Esophagus muscularis mucosa (tissue), 4 donors: ENCODE data around the gene POU4F3. TPM values are rescaled to one million over a fixed set of nuclear protein-coding genes. Genes with fewer than 3 reads are reported as not detected.

Source experiments
- DNase-seq: peaks from one replicate; pipeline ENCODE4 v3.0.0-alpha.2; 2017; ENCODE audit errors: extremely low spot score
- H3K27ac ChIP-seq, 4 donors: fragments of 200-600 bp; sonication (generic); replicated peaks in 1 of 4; 1 replicate in 3 of 4; 2 replicates in 1 of 4; pipeline ENCODE4 v1.5.1; 2016 to 2019; ENCODE audit warnings: mild to moderate bottlenecking in 1 of 4
- H3K27me3 ChIP-seq, 4 donors: fragments of 200-600 bp; sonication (generic); one replicate each; pipeline versions ENCODE4 v1.5.1 to v1.6.0; 2016 to 2019
- H3K36me3 ChIP-seq, 4 donors: fragments of 200-600 bp; sonication (generic); one replicate each; pipeline ENCODE4 v1.5.1; 2016 to 2019
- H3K4me1 ChIP-seq, 4 donors: fragments of 200-600 bp; sonication (generic); one replicate each; pipeline ENCODE4 v1.5.1; 2016 to 2019
- H3K4me3 ChIP-seq, 4 donors: fragments of 200-600 bp; sonication (generic); 1 replicate in 2 of 4; 2 replicates in 2 of 4; pipeline ENCODE4 v1.5.1; 2016 to 2019; ENCODE audit warnings: mild to moderate bottlenecking in 4 of 4, moderate library complexity in 1 of 4
- H3K9me3 ChIP-seq, 4 donors: fragments of 200-600 bp; sonication (generic); 1 replicate in 3 of 4; 2 replicates in 1 of 4; pipeline ENCODE4 v1.5.1; 2016 to 2019
- EP300 ChIP-seq: sonication (generic); formaldehyde crosslinking; IDR thresholded peaks from one replicate; pipeline ENCODE4 v1.6.1; 2017; ENCODE audit warnings: antibody characterized with exemption
- POLR2A ChIP-seq: fragments of 450-650 bp; IDR thresholded peaks from one replicate; pipeline ENCODE4 v1.6.1; 2017; ENCODE audit warnings: antibody characterized with exemption, moderate library complexity, mild to moderate bottlenecking, low read depth
- POLR2AphosphoS5 ChIP-seq, 2 donors: sonication (generic); formaldehyde crosslinking; IDR thresholded peaks; one replicate each; pipeline ENCODE4 v1.6.1; 2017; ENCODE audit warnings: antibody characterized with exemption in 2 of 2
- WGBS: methylation state at CpG from one replicate; pipeline ENCODE4 v1.1.5; 2018; 5-methylcytosine and 5-hydroxymethylcytosine counted together
- intact Hi-C: fragments of 100-400 bp; cut with DNase I; formaldehyde crosslinking; loops from one replicate; pipeline ENCODE4 v1.15.1; 2023
- total RNA-seq, 4 donors: library from RNA; depleted of rRNA; stranded (reverse); fragments of >200 nt; gene quantifications; one replicate each; pipeline versions ENCODE4 v1.1.0 to v1.2.1, GENCODE V29; 2016
- TF ChIP-seq, protein P1 (sequence below), 3 experiments: fragments of 200-600 bp in 2 of 3; fragments of 450-650 bp in 1 of 3; sonication (generic) in 2 of 3; IDR thresholded peaks; one replicate each; pipeline ENCODE4 v1.5.1; 2017 to 2019; ENCODE audit warnings: antibody characterized with exemption in 3 of 3, mild to moderate bottlenecking in 2 of 3, moderate library complexity in 1 of 3

POU4F3 gene
- total RNA-seq, 4 donors from 2014 or later = 0.17 TPM; not detected in 2

DNA sequence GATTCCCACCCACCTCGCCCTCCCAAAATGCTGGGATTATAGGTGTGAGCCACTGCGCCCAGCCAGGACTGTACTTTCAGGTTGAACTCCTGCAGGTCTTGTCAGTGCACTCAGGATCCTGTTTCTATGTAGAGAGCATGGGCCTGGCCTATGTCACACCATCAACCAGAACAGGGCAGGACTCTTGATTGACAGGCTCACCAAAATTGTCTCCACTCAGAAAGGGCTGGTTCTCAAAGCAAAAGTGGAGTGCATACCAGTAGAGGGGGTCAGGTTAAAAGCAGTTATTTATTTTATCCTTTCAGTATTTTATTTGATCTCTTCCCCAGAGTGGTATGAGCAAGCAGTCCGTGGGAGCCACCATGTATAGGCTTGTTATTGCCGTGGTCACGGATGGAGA, 27.4 kb upstream of the POU4F3 start:
- Histone ChIP-seq H3K27me3 (no peaks in the 10 kb centered on the region), H3K4me3 (no peak overlapping the region), H3K4me1 (peaks cover 0 to 5% (median 0%) of the 10 kb centered on the region in 4 donors), H3K27ac (no peak overlapping the region), H3K36me3 (no peaks in the 10 kb centered on the region), H3K9me3 (no peaks in the 10 kb centered on the region)
- intact Hi-C loops = no loop called here
- 93% methylated on average over 5 of the region's 5 CpGs for WGBS
- no peak for TF ChIP-seq POLR2AphosphoS5 (IDR thresholded peaks at IDR 0.05)
- TF ChIP-seq EP300 = no peak
- TF ChIP-seq, protein P1, sequence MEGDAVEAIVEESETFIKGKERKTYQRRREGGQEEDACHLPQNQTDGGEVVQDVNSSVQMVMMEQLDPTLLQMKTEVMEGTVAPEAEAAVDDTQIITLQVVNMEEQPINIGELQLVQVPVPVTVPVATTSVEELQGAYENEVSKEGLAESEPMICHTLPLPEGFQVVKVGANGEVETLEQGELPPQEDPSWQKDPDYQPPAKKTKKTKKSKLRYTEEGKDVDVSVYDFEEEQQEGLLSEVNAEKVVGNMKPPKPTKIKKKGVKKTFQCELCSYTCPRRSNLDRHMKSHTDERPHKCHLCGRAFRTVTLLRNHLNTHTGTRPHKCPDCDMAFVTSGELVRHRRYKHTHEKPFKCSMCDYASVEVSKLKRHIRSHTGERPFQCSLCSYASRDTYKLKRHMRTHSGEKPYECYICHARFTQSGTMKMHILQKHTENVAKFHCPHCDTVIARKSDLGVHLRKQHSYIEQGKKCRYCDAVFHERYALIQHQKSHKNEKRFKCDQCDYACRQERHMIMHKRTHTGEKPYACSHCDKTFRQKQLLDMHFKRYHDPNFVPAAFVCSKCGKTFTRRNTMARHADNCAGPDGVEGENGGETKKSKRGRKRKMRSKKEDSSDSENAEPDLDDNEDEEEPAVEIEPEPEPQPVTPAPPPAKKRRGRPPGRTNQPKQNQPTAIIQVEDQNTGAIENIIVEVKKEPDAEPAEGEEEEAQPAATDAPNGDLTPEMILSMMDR (IDR thresholded peaks at IDR 0.05) = no peak
- no peak for TF ChIP-seq POLR2A
- no peak for DNase-seq

DNA sequence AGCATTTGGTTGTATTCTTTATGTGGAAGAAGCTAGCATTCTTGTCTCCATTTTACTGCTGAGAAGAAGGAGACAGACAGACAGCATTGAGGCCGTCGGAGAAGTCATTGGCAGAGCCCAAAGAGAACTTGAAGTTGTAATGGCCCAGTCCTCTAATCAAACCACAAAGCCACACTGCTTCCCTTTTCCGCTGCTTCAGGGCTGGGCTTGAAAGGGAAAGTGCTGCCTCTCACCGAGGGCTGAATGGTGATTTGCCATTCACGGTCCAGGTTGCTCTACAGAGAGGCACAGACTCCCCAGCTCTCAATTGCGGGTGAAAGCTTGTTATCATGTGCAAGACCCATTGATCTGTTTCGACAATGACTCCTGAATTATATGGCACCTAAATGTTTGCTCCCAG, 25.6 kb upstream of the POU4F3 start:
- Histone ChIP-seq H3K36me3 (no peaks in the 10 kb centered on the region), H3K9me3 (no peaks in the 10 kb centered on the region), H3K4me1 (peaks cover 0 to under 1% (median 0%) of the 10 kb centered on the region in 4 donors), H3K4me3 (no peak overlapping the region), H3K27ac (no peak overlapping the region), H3K27me3 (no peaks in the 10 kb centered on the region)
- 64% methylated on average over 7 of the region's 7 CpGs for WGBS
- no peak for TF ChIP-seq POLR2A
- TF ChIP-seq, protein P1 (IDR thresholded peaks at IDR 0.05) = no peak
- DNase-seq = no peak
- intact Hi-C loops = no loop called here

DNA sequence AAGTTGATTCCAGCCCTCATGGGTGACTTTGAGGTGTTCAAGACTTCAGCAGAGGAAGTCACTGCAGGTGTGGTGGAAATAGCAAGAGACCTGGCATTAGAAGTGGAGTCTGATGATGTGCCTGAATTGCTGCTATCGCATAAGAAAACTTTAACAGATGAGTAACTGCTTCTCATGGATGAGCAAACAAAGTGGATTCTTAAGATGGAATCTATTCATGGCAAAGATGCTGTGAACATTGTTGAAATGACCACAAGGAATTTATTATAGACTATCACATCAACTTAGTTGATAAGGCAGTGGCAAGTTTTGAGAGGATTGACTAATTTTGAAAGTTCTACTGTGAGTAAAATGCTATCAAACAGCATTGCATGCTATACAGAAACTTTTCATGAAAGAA, 17.1 kb upstream of the POU4F3 start:
- H3K36me3 ChIP-seq = no peaks in the 10 kb centered on the region
- no peaks in the 10 kb centered on the region for H3K4me1 ChIP-seq
- no peaks in the 10 kb centered on the region for H3K27me3 ChIP-seq
- H3K27ac ChIP-seq = no peak overlapping the region
- no peak overlapping the region for H3K4me3 ChIP-seq
- 92% methylated on average over 1 of the region's 1 CpG for WGBS
- TF ChIP-seq POLR2AphosphoS5 (IDR thresholded peaks at IDR 0.05) = no peak
- TF ChIP-seq, protein P1 (IDR thresholded peaks at IDR 0.05) = no peak
- TF ChIP-seq EP300 = no peak
- TF ChIP-seq POLR2A = no peak
- DNase-seq = no peak
- intact Hi-C loops = no loop called here
- H3K9me3 ChIP-seq = peaks cover 0 to 11% (median 0%) of the 10 kb centered on the region in 4 donors

DNA sequence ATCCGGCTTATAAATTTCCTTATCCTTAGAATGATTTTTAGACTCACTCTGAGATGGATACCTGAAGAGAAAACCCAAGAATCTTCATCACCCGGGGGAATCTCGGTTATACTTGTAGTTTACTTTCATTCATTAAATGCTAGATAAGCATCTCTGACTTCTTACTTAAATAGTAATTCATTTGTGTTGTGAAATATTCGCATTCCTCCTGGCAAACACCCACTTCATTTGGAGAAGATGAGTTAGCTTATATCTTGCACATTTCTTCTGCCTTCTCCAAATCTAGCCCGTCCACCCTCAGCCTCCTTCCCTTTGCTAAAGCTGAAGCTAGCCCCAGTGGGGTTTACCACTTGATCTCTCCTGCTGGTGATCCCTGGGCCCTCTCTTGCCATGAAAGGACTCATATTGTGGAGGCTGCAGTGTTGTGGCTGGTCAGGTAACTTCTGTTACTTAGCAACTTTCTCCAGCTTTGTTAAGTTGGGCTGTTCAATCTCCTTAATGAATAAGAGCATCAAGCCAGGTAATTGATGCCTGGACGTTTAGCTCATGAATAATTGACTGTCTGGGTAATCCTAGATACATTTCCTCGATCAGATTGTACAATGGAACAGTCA, 11.3 kb upstream of the POU4F3 start:
- no peaks in the 10 kb centered on the region for H3K4me1 ChIP-seq
- DNase-seq = no peak
- intact Hi-C loops = no loop called here
- TF ChIP-seq EP300 (no peak), POLR2AphosphoS5 (IDR thresholded peaks at IDR 0.05) (no peak), POLR2A (no peak)
- TF ChIP-seq, protein P1 (IDR thresholded peaks at IDR 0.05) = no peak
- 82% methylated on average over 7 of the region's 7 CpGs for WGBS
- no peak overlapping the region for H3K27ac ChIP-seq
- H3K4me3 ChIP-seq = no peak overlapping the region
- H3K27me3 ChIP-seq = peaks cover 0 to 30% (median 0%) of the 10 kb centered on the region in 4 donors
- H3K36me3 ChIP-seq = no peaks in the 10 kb centered on the region
- H3K9me3 ChIP-seq = no peaks in the 10 kb centered on the region

DNA sequence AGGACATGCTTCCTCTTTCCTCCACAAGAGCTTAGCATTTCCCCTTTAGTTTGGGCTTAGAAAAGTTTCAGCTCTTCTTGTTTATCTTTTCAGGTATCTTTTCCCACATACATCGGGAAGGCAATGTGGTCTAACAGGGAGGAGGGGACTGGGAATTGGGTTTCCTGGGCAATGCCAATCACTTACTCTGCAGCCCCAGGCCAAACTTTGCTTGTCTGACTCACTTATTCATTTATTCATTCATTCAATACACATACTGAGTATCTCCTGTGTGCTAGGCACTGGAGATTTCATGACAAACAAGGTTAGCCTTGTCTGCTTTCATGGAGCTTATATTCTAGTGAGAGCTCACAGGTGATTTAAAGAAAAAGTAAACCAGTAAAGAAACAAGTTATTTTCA, 10.7 kb upstream of the POU4F3 start:
- Histone ChIP-seq H3K36me3 (no peaks in the 10 kb centered on the region), H3K27ac (no peak overlapping the region), H3K27me3 (peaks cover 0 to 36% (median 0%) of the 10 kb centered on the region in 4 donors), H3K9me3 (no peaks in the 10 kb centered on the region), H3K4me3 (no peak overlapping the region), H3K4me1 (no peaks in the 10 kb centered on the region)
- 69% methylated on average over 1 of the region's 1 CpG for WGBS
- DNase-seq = no peak
- intact Hi-C loops = no loop called here
- TF ChIP-seq POLR2AphosphoS5 (IDR thresholded peaks at IDR 0.05) = no peak
- TF ChIP-seq, protein P1 (IDR thresholded peaks at IDR 0.05) = no peak
- TF ChIP-seq EP300 = no peak
- TF ChIP-seq POLR2A = no peak
